K562 (cell line): ENCODE data around the gene CHAF1A. TPM values are rescaled to one million over a fixed set of nuclear protein-coding genes. Genes with fewer than 3 reads are reported as not detected.

Experiments used
- E2F1 ChIP-seq: sonication (generic); formaldehyde crosslinking; IDR thresholded peaks from 2 replicates; pipeline ENCODE4 v1.8.1; 2023; ENCODE audit warnings: mild to moderate bottlenecking, missing genetic modification reagents, moderate library complexity
- MGA ChIP-seq: fragments of 450-650 bp; IDR thresholded peaks from 2 replicates; pipeline ENCODE4 v1.6.1; 2016; ENCODE audit warnings: mild to moderate bottlenecking, moderate library complexity
- NR0B1 ChIP-seq: fragments of 450-650 bp; IDR thresholded peaks from one replicate; pipeline ENCODE4 v1.6.1; 2018; ENCODE audit warnings: mild to moderate bottlenecking, moderate library complexity; ENCODE audit not compliant: partially characterized antibody
- PURB ChIP-seq: sonication (generic); formaldehyde crosslinking; IDR thresholded peaks from 2 replicates; pipeline ENCODE4 v1.9.0; 2021; ENCODE audit warnings: low read depth, mild to moderate bottlenecking, missing genetic modification reagents
- PYGO2 ChIP-seq: fragments of 450-650 bp; IDR thresholded peaks from 2 replicates; pipeline ENCODE4 v1.6.1; 2016; ENCODE audit warnings: mild to moderate bottlenecking, missing genetic modification characterization, moderate library complexity, missing compliant biosample characterization
- RBM25 ChIP-seq: fragments of 200-400 bp; formaldehyde crosslinking; IDR thresholded peaks from 2 replicates; pipeline ENCODE4 v1.6.1; 2018; ENCODE audit warnings: low read length, low read depth, moderate library complexity; ENCODE audit not compliant: severe bottlenecking
- STAT5A ChIP-seq: IDR thresholded peaks from 2 replicates; pipeline ENCODE4 v1.6.1; 2012; ENCODE audit warnings: low read length, inconsistent platforms, borderline replicate concordance
- TAF9B ChIP-seq: fragments of 450-650 bp; IDR thresholded peaks from 2 replicates; pipeline ENCODE4 v1.6.1; 2018; ENCODE audit warnings: mild to moderate bottlenecking; ENCODE audit not compliant: partially characterized antibody
- ZNF175 ChIP-seq: fragments of 200-800 bp; sonication (Bioruptor generic); IDR thresholded peaks from 2 replicates; pipeline ENCODE4 v1.6.1; 2016; ENCODE audit warnings: low read depth, mild to moderate bottlenecking, missing genetic modification characterization, missing compliant biosample characterization
- polyA plus RNA-seq, 8 experiments: library from polyadenylated mRNA; depleted of rRNA in 4 of 8; stranded (reverse) in 5 of 8; unstranded in 3 of 8; fragments of >200 nt; fragmentation: Nextera tagmentation in 2 of 8; fragmentation: Illumina TruSeq in 1 of 8; extraction: Ambion mirVana in 2 of 8; extraction: Trizol in 1 of 8; gene quantifications; 2 replicates each; pipeline versions ENCODE4 v1.2.1 to v1.2.3, GENCODE V29; 2011 to 2014; ENCODE audit warnings: inconsistent platforms in 1 of 8, missing spikeins in 1 of 8
- total RNA-seq, 7 experiments: library from RNA; depleted of rRNA in 6 of 7; stranded (reverse); fragments of >200 nt in 6 of 7; fragmentation: Illumina TruSeq in 2 of 7; extraction: Trizol in 2 of 7; gene quantifications; 2 replicates each; pipeline versions ENCODE4 v1.2.1 to v1.2.3, GENCODE V29; 2011 to 2021; ENCODE audit warnings: low replicate concordance in 1 of 7
- TF ChIP-seq, protein P1 (sequence below): fragments of 450-650 bp; conservative IDR thresholded peaks from 2 replicates; pipeline ENCODE4 v1.6.1; 2016; ENCODE audit warnings: missing genetic modification characterization, low read depth, mild to moderate bottlenecking, missing compliant biosample characterization, moderate library complexity

CHAF1A gene
- total and polyA plus RNA-seq, 9 of the 15 experiments (the other 6 are each of a cell fraction or from before 2014, with no cell fraction given): 1.6 to 86.9 (median 45.2) TPM

DNA sequence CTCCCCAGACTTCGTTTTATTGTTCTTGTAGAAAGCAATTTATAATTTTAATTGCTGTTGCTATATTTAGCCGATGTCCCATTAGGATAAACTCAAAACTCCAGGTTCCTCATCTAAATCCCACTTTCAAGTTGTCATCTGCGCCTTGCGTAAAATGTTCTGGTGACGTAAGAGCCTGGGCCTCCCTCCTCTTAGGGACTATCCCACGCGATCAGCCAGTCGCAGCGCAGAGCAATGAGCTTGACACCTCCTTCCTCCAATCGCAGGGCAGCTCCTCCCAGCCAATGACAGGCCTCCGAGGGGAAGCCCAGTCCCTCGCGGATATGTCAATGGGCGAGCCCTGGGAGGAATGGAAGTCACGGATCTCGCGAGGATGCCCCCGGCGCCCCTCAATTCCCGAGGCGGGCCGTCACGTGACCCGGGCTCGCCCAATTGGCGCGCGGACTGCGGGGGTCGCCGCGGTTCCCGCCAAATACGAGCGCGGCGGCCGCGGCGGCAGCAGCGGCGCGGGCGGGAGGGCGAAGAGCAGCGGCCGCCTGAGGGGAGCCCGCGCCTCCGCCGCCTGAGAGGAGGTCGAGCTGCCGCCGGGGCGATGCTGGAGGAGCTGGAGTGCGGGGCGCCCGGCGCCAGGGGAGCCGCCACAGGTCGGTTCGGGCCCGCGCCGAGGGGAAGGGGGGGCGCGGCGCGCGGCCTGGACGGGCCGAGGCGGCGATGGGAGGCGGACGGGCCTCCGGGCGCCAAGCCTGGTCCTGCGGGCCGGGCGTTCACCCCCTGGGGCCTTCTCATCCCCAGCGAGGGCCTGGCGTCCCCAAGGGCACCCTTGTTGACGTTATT lies at the start of gene CHAF1A (continued):
- TF ChIP-seq MGA (no peak), STAT5A (no peak), PYGO2 (no peak), ZNF175 (CRISPR knock-in tag) (no peak), E2F1 (CRISPR knock-in tag) (peak; percentile 98), NR0B1 (no peak), TAF9B (peak; percentile 67), RBM25 (peak; percentile 100), PURB (no peak)
- TF ChIP-seq, protein P1, sequence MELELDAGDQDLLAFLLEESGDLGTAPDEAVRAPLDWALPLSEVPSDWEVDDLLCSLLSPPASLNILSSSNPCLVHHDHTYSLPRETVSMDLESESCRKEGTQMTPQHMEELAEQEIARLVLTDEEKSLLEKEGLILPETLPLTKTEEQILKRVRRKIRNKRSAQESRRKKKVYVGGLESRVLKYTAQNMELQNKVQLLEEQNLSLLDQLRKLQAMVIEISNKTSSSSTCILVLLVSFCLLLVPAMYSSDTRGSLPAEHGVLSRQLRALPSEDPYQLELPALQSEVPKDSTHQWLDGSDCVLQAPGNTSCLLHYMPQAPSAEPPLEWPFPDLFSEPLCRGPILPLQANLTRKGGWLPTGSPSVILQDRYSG (tag): no peak
